ENCODE results near the gene CASP8.

DNA sequence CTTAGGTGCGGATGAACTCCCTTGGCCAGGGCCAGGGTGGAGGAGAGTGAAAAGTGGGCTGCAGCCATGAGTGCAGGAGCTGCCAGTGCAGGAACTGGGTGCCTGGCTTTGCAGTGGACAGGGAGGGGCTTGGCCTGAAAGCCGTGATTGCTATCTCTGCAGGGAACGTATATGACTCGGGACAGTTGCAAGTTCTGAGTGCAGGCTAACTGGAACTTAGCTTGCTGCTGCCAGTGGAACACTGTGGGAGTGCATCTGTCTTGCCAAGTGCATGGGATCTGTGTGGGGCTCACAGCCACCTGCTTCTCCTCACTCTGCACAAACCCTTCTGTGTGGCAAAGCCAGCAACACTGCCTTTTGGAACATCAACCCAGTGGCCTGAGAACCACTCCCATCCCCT, 59.9 kb downstream of the CASP8 start:
- TF ChIP-seq CTCF (IDR thresholded peaks at IDR 0.05) = no peak
- TF ChIP-seq POLR2A (IDR thresholded peaks at IDR 0.05) = no peak
